Measurements from ENCODE around the gene ZCCHC24. TPM values are rescaled to one million over a fixed set of nuclear protein-coding genes. Genes with fewer than 3 reads are reported as not detected.

The ZCCHC24 gene
- total RNA-seq (56.5 and 58.0 TPM in 2 replicates), polyA plus RNA-seq (65.4 and 81.5 TPM in 2 replicates)

- Histone ChIP-seq H3K27ac (peak within 1 kb of the TSS; percentile 90), H3K4me1 (ENCODE audit: low read depth) (peaks cover 29% of the 10 kb centered on the region), H3K36me3 (no peaks in the 10 kb centered on the region), H3K9me3 (ENCODE audit: low read depth) (no peaks in the 10 kb centered on the region), H3K27me3 (no peaks in the 10 kb centered on the region), H3K4me3 (peak within 1 kb of the TSS; percentile 99)
- TF ChIP-seq CTCF (IDR thresholded peaks at IDR 0.05; ENCODE audit: low read depth, low read length), result no peak
- peak; percentile 100 for DNase-seq (ENCODE audit: low read depth in 1 of 2, low spot score in 1 of 2)
These were observed at the start of gene ZCCHC24 for GRCh38 chr10:79445161-79445976. Gene ZCCHC24, minus strand, starts transcription at chr10:79445624. Its CDS starts 184 bp downstream, at chr10:79445440.

- DNase-seq (ENCODE audit: low read depth in 1 of 2, low spot score in 1 of 2), result no peak
- Histone ChIP-seq H3K36me3 (no peaks in the 10 kb centered on the region), H3K27ac (no peak overlapping the region), H3K9me3 (ENCODE audit: low read depth) (no peaks in the 10 kb centered on the region), H3K27me3 (no peaks in the 10 kb centered on the region), H3K4me3 (no peak overlapping the region), H3K4me1 (ENCODE audit: low read depth) (peaks cover 11% of the 10 kb centered on the region)
- TF ChIP-seq CTCF (IDR thresholded peaks at IDR 0.05; ENCODE audit: low read depth, low read length), result no peak
These were observed 48.4 kb upstream of the ZCCHC24 start for GRCh38 chr10:79493806-79494205.

- no peak for DNase-seq (ENCODE audit: low read depth in 1 of 2, low spot score in 1 of 2)
- H3K27ac ChIP-seq, result no peak overlapping the region
- no peaks in the 10 kb centered on the region for H3K36me3 ChIP-seq
- H3K9me3 ChIP-seq (ENCODE audit: low read depth), result no peaks in the 10 kb centered on the region
- H3K4me1 ChIP-seq (ENCODE audit: low read depth), result peaks cover 14% of the 10 kb centered on the region
- H3K27me3 ChIP-seq, result no peaks in the 10 kb centered on the region
- TF ChIP-seq CTCF (IDR thresholded peaks at IDR 0.05; ENCODE audit: low read depth, low read length), result no peak
- no peak overlapping the region for H3K4me3 ChIP-seq
These were observed 47.4 kb upstream of the ZCCHC24 start for GRCh38 chr10:79492839-79493238.

- DNase-seq (ENCODE audit: low read depth in 1 of 2, low spot score in 1 of 2), result no peak
- no peak overlapping the region for H3K27ac ChIP-seq
- H3K4me3 ChIP-seq, result no peak overlapping the region
- no peak for TF ChIP-seq CTCF (IDR thresholded peaks at IDR 0.05; ENCODE audit: low read depth, low read length)
- no peaks in the 10 kb centered on the region for H3K27me3 ChIP-seq
- H3K4me1 ChIP-seq (ENCODE audit: low read depth), result peaks cover 14% of the 10 kb centered on the region
- H3K9me3 ChIP-seq (ENCODE audit: low read depth), result no peaks in the 10 kb centered on the region
- no peaks in the 10 kb centered on the region for H3K36me3 ChIP-seq
These were observed 46.8 kb upstream of the ZCCHC24 start for GRCh38 chr10:79492256-79492655.

- DNase-seq (ENCODE audit: low read depth in 1 of 2, low spot score in 1 of 2), result no peak
- no peak overlapping the region for H3K4me3 ChIP-seq
- H3K36me3 ChIP-seq, result no peaks in the 10 kb centered on the region
- H3K27me3 ChIP-seq, result no peaks in the 10 kb centered on the region
- no peaks in the 10 kb centered on the region for H3K9me3 ChIP-seq (ENCODE audit: low read depth)
- H3K4me1 ChIP-seq (ENCODE audit: low read depth), result peaks cover 14% of the 10 kb centered on the region
- peak overlapping the region; percentile 83 for H3K27ac ChIP-seq
- no peak for TF ChIP-seq CTCF (IDR thresholded peaks at IDR 0.05; ENCODE audit: low read depth, low read length)
These were observed 45.9 kb upstream of the ZCCHC24 start for GRCh38 chr10:79491143-79491835.

Measured in cardiac muscle cell (in vitro differentiated cells and primary cell).